Mesenchymal stem cell (in vitro differentiated cells and primary cell): Measurements from ENCODE around the gene RPS5.

Experiments used
- DNase-seq: peaks from one replicate; pipeline ENCODE4 v3.0.0-alpha.2; 2013
- H2AFZ ChIP-seq: one replicate; pipeline ENCODE4 v1.6.1; 2013; ENCODE audit warnings: low read depth, mild to moderate bottlenecking, control low read depth, inconsistent platforms, low read length, moderate library complexity
- H2AK5ac ChIP-seq: 2 replicates; pipeline ENCODE4 v1.6.1; 2013; ENCODE audit warnings: low read length, moderate library complexity, mild to moderate bottlenecking, inconsistent platforms; ENCODE audit not compliant: severe bottlenecking
- H2BK120ac ChIP-seq: one replicate; pipeline ENCODE4 v1.6.1; 2013; ENCODE audit warnings: low read depth, mild to moderate bottlenecking, inconsistent platforms, low read length, moderate library complexity
- H2BK12ac ChIP-seq, 2 experiments: one replicate each; pipeline ENCODE4 v1.6.1; 2013; ENCODE audit warnings: inconsistent platforms in 2 of 2, low read length in 2 of 2, mild to moderate bottlenecking in 2 of 2, moderate library complexity in 2 of 2, control low read depth in 1 of 2
- H2BK15ac ChIP-seq: one replicate; pipeline ENCODE4 v1.6.1; 2013; ENCODE audit warnings: mild to moderate bottlenecking, low read depth, inconsistent platforms; ENCODE audit not compliant: poor library complexity, severe bottlenecking
- H2BK5ac ChIP-seq: 2 replicates; pipeline ENCODE4 v1.6.1; 2013; ENCODE audit warnings: low read depth, mild to moderate bottlenecking, low read length, control low read depth, inconsistent platforms; ENCODE audit not compliant: poor library complexity, severe bottlenecking
- H3K14ac ChIP-seq, 2 experiments: one replicate each; pipeline ENCODE4 v1.6.1; 2013; ENCODE audit warnings: inconsistent platforms in 2 of 2, low read length in 2 of 2, control low read depth in 1 of 2, mild to moderate bottlenecking in 1 of 2, moderate library complexity in 1 of 2
- H3K18ac ChIP-seq, 2 experiments: one replicate each; pipeline ENCODE4 v1.6.1; 2013; ENCODE audit warnings: inconsistent platforms in 2 of 2, low read length in 2 of 2, control low read depth in 1 of 2, low read depth in 1 of 2, mild to moderate bottlenecking in 1 of 2
- H3K23ac ChIP-seq, 2 experiments: one replicate each; pipeline ENCODE4 v1.6.1; 2013; ENCODE audit warnings: inconsistent platforms in 2 of 2, low read length in 2 of 2, mild to moderate bottlenecking in 2 of 2, moderate library complexity in 2 of 2, control low read depth in 1 of 2
- H3K27ac ChIP-seq: 2 replicates; pipeline ENCODE4 v1.5.1; 2013; ENCODE audit warnings: mild to moderate bottlenecking, moderate library complexity, low read length, control low read depth, inconsistent platforms; ENCODE audit not compliant: poor library complexity, severe bottlenecking
- H3K27me3 ChIP-seq, 2 experiments: 2 replicates each; pipeline versions ENCODE4 v1.6.1 to v1.7.0; 2013; ENCODE audit warnings: low read length in 2 of 2, mild to moderate bottlenecking in 2 of 2, moderate library complexity in 2 of 2, control low read depth in 1 of 2, inconsistent platforms in 1 of 2; ENCODE audit not compliant: control insufficient read depth in 1 of 2, insufficient read depth in 1 of 2
- H3K36me3 ChIP-seq, 2 experiments: 2 replicates each; pipeline versions ENCODE4 v1.6.1 to v1.7.0; 2013; ENCODE audit warnings: low read length in 2 of 2, control low read depth in 1 of 2, inconsistent platforms in 1 of 2, low read depth in 1 of 2, mild to moderate bottlenecking in 1 of 2; ENCODE audit not compliant: insufficient read depth in 2 of 2, control insufficient read depth in 1 of 2
- H3K4ac ChIP-seq, 2 experiments: one replicate each; pipeline ENCODE4 v1.6.1; 2013; ENCODE audit warnings: inconsistent platforms in 2 of 2, low read length in 2 of 2, mild to moderate bottlenecking in 2 of 2, moderate library complexity in 2 of 2, control low read depth in 1 of 2, low read depth in 1 of 2
- H3K4me1 ChIP-seq: 2 replicates; pipeline ENCODE4 v1.6.1; 2013; ENCODE audit warnings: low read depth, low read length, control low read depth; ENCODE audit not compliant: control insufficient read depth, insufficient read depth
- H3K4me2 ChIP-seq: 2 replicates; pipeline ENCODE4 v1.6.1; 2013; ENCODE audit warnings: low read length, mild to moderate bottlenecking, inconsistent platforms; ENCODE audit not compliant: poor library complexity, severe bottlenecking
- H3K4me3 ChIP-seq, 2 experiments: 2 replicates each; pipeline versions ENCODE4 v1.5.1 to v1.7.0; 2013; ENCODE audit warnings: low read length in 2 of 2, mild to moderate bottlenecking in 2 of 2, control low read depth in 1 of 2, low read depth in 1 of 2; ENCODE audit not compliant: insufficient read depth in 1 of 2
- H3K79me1 ChIP-seq: replicated peaks from 2 replicates; pipeline ENCODE4 v1.6.1; 2013; ENCODE audit warnings: mild to moderate bottlenecking, control low read depth, low read length, inconsistent platforms; ENCODE audit not compliant: poor library complexity, severe bottlenecking
- H3K9ac ChIP-seq: 2 replicates; pipeline ENCODE4 v1.7.0; 2013; ENCODE audit warnings: mild to moderate bottlenecking, low read length, moderate library complexity
- H3K9me3 ChIP-seq: 2 replicates; pipeline ENCODE4 v1.7.0; 2013; ENCODE audit warnings: mild to moderate bottlenecking, low read length; ENCODE audit not compliant: control insufficient read depth
- H4K8ac ChIP-seq: one replicate; pipeline ENCODE4 v1.6.1; 2013; ENCODE audit warnings: inconsistent platforms, mild to moderate bottlenecking, low read length, moderate library complexity
- H4K91ac ChIP-seq: one replicate; pipeline ENCODE4 v1.6.1; 2013; ENCODE audit warnings: mild to moderate bottlenecking, low read length, inconsistent platforms
- WGBS: methylation state at CpG from one replicate; pipeline ENCODE4 v1.1.7; 2013; ENCODE audit warnings: mixed read lengths; 5-methylcytosine and 5-hydroxymethylcytosine counted together

The RPS5 gene

DNA sequence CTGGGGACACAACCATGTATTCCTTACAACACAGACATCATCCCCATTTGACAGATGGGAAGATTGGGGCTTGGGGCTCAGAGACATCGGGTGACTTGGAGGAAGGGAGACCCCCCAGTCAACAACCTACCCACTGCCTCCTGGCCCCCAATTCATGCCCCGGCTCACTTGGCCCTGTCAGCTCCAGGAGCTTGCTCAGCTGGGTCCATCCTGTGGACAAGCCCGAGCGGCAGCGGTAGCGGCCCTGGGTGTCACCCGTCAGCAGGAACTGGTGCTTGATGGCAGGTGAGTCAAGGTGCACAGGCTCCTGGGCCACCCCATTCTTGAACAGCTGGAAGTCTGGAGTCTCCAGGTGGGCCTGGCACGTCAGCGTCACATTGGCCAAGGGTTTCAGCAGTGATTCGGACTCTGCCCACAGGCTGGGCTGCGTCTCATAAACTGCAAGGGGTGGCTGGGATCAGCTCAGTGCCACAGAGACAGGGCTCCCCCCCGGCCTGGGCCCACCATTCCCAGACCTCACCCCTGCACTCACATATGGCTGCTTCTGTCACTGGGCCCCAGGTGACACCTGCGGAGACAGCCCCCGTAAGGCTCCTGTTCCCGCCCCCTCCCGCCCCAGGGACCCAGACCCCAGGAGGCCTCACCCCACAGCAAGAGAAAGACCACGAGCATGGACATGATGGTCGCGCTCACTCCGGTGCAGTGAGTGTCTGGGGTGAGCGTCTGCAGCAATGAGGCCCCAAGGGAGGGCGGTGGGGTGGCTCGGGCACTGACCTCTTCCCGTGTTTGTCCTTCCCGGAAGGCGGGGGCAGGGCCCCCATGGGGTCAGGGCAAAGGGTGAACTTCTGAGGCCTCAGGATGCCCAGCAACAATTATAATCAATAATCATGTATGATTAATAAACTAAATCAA, 34.1 kb upstream of the RPS5 start, which contains the start of gene A1BG:
A1BG (minus strand) TSS at position 733 of the 912 bp plus-strand sequence; CDS start at position 678, 55 bp downstream.
- Histone ChIP-seq H2BK5ac (no peak within 1 kb of the TSS), H3K23ac (no peak within 1 kb of the TSS), H3K14ac (no peak within 1 kb of the TSS), H3K4me2 (no peak within 1 kb of the TSS), H3K18ac (no peak within 1 kb of the TSS), H3K27me3 (peaks cover 0 to 23% of the 10 kb centered on the region in 2 experiments), H2AFZ (no peak within 1 kb of the TSS), H3K79me1 (peaks cover 32% of the 10 kb centered on the region), H3K4me3 (no peak within 1 kb of the TSS), H3K9ac (no peak within 1 kb of the TSS), H3K9me3 (no peaks in the 10 kb centered on the region), H3K4me1 (peaks cover 3% of the 10 kb centered on the region), H2AK5ac (no peak within 1 kb of the TSS), H2BK12ac (no peak within 1 kb of the TSS), H2BK120ac (no peak within 1 kb of the TSS), H4K91ac (no peak within 1 kb of the TSS), H3K27ac (no peak within 1 kb of the TSS), H3K4ac (no peak within 1 kb of the TSS), H4K8ac (no peak within 1 kb of the TSS), H3K36me3 (peaks cover 13 to 61% of the 10 kb centered on the region in 2 experiments), H2BK15ac (no peak within 1 kb of the TSS)
- whole genome bisulfite sequencing: 95% methylated on average over 22 of the region's 26 CpGs
- no peak for DNase-seq

DNA sequence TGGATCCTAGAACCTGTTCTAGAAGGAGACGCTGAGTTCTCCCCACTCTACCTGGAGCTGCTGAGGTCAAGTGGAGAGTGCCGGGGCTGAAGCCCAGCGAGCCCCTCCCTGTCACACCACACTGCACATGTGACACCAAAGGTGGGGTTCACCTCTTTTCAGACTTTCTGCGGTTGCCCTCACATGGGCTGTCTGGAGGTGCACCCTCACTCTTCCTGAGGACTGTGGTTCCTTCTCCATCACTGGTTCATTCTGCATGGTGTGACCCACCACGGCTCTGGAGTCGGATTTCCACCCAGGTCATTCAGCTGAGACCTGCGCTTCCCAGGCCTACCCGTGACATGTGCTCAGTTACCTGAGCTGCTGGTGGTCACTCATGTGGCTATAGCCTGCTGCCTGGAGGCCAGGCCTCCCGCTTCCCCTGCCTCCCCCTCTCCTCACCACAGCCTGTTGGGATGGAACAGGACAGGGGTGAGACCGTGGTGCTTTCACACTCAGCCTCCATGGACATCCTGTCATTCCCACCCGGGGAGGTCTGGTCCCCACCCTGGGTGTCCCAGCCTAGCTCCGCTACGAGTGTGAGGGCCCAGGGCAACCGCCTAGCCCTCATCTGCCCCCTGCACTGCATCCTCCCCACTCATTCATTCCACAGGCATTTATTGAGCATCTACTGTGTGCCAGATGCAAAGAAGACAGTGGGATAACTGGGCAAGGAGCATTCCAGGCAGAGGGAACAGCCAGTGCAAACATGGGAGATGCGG, 33.2 kb upstream of the RPS5 start:
- DNase-seq: no peak
- Histone ChIP-seq H3K79me1 (peaks cover 32% of the 10 kb centered on the region), H3K23ac (no peak overlapping the region), H3K9ac (no peak overlapping the region), H2BK12ac (no peak overlapping the region), H3K9me3 (no peaks in the 10 kb centered on the region), H2AK5ac (no peak overlapping the region), H3K14ac (no peak overlapping the region), H3K4ac (no peak overlapping the region), H3K36me3 (peaks cover 13 to 61% of the 10 kb centered on the region in 2 experiments), H4K91ac (no peak overlapping the region), H3K4me2 (no peak overlapping the region), H3K18ac (no peak overlapping the region), H3K4me3 (no peak overlapping the region), H3K4me1 (peaks cover 6% of the 10 kb centered on the region), H4K8ac (no peak overlapping the region), H2BK5ac (no peak overlapping the region), H2BK120ac (no peak overlapping the region), H2AFZ (no peak overlapping the region), H3K27me3 (peaks cover 0 to 24% of the 10 kb centered on the region in 2 experiments), H3K27ac (no peak overlapping the region), H2BK15ac (no peak overlapping the region)
- 95% methylated on average over 14 of the region's 15 CpGs for WGBS

DNA sequence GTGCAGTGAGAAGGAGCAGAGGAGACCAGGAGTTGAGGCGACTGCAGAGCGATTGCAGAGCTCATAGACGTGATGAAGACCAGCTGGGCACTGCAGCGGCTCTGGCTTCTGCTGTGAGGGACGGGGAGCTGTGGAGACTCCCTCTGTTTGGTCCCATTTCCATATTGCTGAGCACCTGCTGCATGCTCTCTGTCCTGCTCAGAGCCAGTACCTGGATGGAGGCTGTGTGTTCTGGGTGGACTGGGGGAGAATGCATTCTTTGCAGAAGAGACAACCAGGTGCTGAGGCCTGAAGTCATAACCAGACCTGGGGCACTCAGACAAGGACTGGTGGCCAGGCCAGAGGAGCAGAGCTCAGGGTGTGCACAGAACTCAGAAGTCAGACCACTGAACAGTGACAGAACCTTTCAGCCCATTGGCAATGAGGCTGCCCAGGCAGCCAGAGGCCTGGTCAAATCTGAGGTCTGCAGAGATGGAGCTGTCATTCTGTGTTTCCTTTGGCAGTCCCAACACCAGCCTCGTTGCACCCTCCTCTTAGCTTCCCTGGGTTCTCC, 32.5 kb upstream of the RPS5 start:
- Histone ChIP-seq H3K14ac (no peak overlapping the region), H3K9ac (no peak overlapping the region), H3K79me1 (peaks cover 28% of the 10 kb centered on the region), H3K4ac (no peak overlapping the region), H3K27ac (no peak overlapping the region), H4K8ac (no peak overlapping the region), H2AFZ (no peak overlapping the region), H4K91ac (no peak overlapping the region), H2AK5ac (no peak overlapping the region), H3K4me1 (peaks cover 6% of the 10 kb centered on the region), H2BK5ac (no peak overlapping the region), H3K18ac (no peak overlapping the region), H3K23ac (no peak overlapping the region), H3K4me2 (no peak overlapping the region), H3K27me3 (peaks cover 0 to 24% of the 10 kb centered on the region in 2 experiments), H2BK120ac (no peak overlapping the region), H3K4me3 (no peak overlapping the region), H3K9me3 (no peaks in the 10 kb centered on the region), H2BK12ac (no peak overlapping the region), H3K36me3 (peaks cover 13 to 61% of the 10 kb centered on the region in 2 experiments), H2BK15ac (no peak overlapping the region)
- no peak for DNase-seq
- 92% methylated on average over 6 of the region's 6 CpGs for WGBS
